GOT3 (cell line): ENCODE measurements around the gene TUBA4A.
"Not testable (repeated sequence)": the region's sequence is repeated elsewhere in the genome, so short reads cannot be mapped to it uniquely, and the experiment has no call there.

Source experiments
- DNase-seq: peaks from one replicate; lab custom pipeline; 2025; ENCODE audit warnings: mixed read lengths; lab: John Stamatoyannopoulos, UW

Gene TUBA4A

DNA sequence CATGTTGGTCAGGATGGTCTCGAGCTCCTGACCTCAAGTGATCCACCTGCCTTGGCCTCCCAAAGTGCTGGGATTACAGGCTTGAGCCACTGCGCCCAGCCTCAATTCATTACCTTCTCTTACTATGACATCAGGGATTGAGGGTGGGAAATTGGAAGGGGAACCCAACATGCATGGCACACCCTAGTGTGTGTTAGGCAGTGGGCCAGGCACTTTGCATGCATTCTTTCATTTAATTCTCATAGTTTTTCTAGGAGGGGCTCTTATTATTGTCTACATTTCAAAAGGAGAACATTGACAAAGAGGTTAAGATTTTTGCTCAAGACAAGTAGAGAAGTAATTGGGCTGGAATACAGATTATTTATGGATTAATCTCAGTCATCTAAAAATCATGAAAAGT is 14.6 kb upstream of the TUBA4A start:
- no peak for DNase-seq

GRCh38 chr2:219266886-219267285 is 13.2 kb upstream of the TUBA4A start:
- DNase-seq: no peak

DNA sequence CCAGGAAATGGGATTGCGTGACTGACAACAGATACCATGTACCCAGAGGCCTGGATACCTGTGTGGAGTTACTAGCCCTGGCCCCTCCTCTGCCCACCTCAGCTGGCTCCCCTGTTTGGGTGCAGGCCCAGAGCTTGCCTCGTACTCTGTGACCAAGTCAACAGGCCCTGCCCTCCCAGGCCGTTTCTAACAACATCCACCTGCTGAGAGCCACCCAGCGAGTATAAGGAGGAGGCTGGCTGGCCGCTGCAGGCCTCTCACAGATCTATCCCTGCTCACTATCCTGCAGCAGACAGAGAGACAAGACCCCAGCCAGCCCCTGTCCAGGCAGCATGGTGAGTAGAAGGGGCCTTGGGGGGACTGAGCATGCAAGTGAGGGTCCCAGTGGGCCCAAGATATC is 12.5 kb upstream of the TUBA4A start:
- DNase-seq: no peak

DNA sequence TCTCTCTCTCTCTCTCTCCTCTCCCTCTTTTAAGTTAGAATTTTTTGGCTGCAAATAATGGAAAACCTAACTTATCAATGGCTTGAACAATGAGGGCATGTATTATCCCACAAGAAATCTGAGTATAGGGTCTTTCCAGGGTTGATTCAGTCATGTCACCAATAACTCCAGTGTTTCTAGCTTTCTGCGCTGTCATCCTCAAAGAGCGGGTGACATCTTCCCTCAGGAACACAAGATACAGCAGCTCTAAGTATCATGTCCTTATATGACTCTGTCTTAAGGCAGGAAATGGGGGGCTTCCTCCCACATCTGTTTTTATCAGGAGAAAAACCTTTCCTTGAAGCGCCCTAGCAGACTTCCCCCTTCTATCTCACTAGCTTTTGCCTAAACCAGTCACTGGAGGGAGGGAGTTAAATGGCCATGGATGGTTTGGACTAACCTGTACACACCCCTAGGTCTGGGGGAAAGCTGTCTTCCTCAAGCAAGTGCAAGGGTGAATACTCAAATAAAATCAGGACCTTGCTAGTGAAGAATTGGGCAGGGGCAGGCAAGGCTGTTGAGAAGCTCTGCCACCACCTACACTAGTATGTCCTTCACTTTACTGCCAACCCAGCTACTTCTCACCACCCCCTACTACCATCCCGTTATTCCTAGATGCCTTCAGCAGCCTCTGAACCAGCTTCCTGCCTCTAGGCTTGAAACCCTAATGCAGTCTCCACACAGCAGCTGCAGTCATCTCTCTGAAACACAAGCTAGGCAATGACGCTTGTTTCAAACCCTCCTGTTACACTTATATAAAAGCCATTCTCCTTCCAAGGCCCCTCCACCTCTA is 7.5 kb upstream of the TUBA4A start:
- DNase-seq: no peak

- not testable (repeated sequence) for DNase-seq
These were observed 5.2 kb upstream of the TUBA4A start for GRCh38 chr2:219258942-219259341.

DNA sequence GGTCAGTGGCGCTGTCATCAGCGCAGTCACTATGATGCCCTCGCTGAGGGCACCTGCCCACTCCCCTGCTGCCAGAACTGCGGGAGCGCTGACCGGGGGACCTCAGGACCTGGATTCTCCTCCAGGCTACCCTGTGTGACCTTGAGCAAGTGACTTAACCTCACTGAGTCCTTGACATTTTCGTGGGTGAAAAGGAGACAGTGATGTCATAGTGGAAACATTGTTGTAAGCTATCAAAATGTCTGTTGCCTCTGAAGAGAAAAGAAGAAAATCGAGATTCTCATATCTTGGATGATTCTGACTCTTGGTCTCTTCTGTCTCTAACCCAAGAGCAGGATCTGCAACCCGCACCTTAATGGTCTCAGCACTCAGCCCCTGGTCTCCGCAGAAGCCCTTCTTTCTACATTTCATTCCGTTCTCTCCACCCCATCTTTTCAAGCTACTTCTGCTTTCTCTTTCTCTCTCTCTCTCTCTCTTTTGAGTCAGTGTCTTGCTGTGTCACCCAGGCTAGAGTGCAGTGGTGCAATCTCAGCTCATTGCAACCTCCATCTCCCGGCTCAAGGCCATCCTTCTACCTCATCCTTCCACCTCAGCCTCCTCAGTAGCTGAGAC is 978 bp upstream of the TUBA4A start:
- DNase-seq: no peak

DNA sequence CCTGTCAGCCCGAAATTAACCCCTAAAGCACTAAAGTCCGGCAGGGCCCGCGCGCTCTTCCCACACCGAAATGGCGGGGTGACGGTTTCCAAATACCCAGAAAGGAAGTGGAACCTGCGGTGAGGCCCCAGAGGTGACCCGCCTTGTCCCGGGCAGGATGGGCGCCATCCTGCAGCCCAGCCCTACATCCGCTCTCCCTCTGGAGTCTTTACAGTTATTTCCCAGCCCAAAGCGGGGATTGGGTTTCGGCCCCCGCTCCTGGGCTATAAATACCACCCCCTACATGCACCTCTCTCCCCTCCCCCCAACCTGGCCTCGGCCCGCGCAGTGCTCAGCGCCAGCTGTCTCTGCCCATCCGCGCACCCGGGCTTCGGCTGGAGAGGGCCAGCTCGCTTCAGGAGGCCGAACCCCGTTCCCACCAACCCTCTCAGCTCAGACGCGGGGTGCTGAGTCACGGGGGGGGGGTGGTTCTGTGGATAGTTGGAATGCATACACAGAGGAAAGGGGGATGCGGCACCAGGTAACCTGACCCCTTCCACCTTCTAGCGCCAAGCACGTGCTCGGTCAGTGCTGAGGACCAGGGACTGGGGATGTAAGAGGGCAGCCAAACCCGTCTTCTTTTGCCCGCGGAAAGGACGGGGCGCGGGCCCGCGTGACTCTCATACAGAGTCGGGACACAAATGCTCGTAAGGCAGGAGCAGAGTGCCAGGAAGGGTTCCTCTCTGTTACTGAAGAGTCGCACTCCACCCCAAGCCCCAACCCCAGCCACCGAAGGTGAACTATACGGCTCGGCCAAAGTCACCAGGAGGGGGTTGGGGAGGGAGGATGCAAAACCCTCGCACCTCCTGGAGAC is 592 bp downstream of the TUBA4A start, which contains the start of gene TUBA4B:
Gene TUBA4B (plus strand): TSS at position 344 of the 853 bp plus-strand sequence. CDS start 165 bp downstream, at position 509.
- no peak for DNase-seq

GRCh38 chr2:219252570-219252899 is 1.2 kb downstream of the TUBA4A start:
- DNase-seq: no peak

DNA sequence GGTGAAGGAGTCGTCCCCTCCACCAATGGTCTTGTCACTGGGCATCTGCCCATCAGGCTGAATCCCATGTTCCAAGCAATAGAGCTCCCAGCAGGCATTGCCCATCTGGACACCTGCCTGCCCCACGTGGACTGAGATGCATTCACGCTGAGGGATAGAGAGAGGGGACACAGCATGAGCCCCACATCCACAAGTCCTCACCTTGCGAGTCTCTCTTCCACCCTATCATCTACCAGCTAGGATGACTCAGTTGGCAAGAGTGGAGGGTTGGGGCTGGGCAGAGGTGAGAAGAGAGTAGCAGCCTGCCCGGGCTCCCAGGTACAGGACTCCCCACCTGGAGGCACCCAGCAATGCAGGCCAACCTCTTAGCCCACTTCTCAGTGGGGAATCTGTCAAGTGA is 1.6 kb downstream of the TUBA4A start:
- no peak for DNase-seq

DNA sequence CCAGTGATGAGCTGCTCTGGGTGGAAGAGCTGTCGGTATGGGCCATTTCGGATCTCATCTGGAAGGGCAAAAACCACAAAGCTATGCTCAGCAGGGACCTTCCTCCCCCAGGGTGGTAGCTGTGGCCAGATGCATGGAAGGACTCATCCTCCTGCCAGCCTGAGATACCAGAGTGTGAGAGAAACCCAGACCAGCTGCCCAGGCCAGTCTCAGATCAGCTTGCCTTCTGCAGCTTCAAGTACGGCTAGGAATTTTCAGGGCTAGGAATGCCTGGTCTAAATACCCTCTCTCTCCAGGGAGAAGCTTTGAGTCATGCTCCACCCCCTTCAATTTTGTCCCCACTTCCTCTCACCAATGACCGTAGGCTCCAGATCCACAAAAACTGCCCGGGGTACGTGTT is 2.1 kb downstream of the TUBA4A start:
- DNase-seq: no peak

DNA sequence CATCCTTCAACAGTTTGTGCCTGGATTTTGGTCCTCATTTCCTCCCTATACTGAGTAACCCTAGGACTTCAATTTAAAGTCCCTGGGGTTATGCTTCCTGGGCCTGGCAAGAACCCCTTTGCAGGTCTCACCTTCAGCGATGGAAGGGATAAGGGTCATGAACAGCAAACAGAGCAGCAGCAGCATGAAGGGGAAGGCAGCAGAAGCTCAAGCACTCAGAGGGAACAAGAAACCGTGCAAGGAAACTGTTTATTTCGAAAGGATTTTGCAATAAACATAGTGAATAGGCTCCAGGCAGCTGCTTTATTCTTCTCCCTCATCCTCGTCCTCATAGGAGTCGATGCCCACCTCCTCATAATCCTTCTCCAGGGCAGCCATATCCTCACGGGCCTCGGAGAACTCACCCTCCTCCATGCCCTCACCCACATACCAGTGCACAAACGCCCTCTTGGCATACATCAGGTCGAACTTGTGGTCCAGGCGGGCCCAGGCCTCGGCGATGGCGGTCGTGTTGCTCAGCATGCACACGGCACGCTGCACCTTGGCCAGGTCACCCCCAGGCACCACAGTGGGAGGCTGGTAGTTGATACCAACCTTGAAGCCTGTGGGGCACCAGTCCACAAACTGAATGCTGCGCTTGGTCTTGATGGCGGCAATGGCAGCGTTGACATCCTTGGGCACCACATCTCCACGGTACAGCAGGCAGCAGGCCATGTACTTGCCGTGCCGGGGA is 3.5 kb downstream of the TUBA4A start:
- DNase-seq: no peak

GRCh38 chr2:219249203-219249980 is 4.3 kb downstream of the TUBA4A start:
- DNase-seq: peak; percentile 60

- no peak for DNase-seq
These were observed 4.9 kb downstream of the TUBA4A start for GRCh38 chr2:219248845-219249202.

DNA sequence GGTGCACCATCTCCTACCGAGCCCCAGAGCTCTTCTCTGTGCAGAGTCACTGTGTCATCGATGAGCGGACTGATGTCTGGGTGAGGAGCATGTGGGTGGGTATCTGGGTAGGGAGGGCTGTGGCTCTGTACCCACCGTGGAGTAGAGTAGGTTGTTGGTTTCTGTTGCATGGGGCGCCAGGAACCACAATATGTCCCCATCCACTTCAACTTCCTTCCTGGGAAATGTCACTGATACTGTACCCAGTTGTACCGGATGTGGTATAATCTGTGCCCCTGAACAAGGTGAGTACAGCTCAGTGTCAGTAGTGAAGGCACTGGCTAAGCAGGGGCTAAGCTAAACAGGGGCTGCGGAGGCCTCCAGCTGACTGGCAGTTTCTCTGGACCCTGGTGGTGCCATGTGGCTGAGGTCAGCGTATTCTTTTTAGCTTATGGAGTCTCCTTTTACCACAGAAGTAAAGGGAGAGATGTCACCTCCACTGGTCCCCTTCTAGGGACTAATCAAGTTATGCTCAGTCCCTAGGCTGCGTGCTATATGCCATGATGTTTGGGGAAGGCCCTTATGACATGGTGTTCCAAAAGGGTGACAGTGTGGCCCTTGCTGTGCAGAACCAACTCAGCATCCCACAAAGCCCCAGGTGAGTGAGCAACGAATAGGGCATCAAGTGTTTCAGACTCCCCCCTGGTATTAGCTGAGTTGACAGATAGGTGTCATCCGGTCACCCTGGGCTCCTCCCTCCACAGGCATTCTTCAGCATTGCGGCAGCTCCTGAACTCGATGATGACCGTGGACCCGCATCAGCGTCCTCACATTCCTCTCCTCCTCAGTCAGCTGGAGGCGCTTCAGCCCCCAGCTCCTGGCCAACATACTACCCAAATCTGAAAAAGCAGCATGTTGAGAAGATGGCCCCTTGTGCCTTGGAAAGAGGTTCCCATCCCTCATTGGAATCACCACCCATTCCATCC is 5.8 kb downstream of the TUBA4A start:
- DNase-seq: no peak

DNA sequence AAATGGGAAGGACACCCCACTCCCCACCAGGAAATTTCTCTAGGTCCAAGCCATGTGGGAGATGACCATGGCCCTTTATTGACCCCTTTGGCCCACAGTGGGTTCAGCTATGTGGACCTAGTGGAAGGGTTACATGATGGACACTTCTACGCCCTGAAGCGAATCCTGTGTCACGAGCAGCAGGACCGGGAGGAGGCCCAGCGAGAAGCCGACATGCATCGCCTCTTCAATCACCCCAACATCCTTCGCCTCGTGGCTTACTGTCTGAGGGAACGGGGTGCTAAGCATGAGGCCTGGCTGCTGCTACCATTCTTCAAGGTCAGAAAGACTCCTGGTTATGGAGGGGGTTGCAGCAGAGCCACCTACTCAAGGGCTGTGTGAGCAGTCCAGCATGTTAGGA is 7.2 kb downstream of the TUBA4A start:
- no peak for DNase-seq

- DNase-seq: no peak
These were observed 7.9 kb downstream of the TUBA4A start for GRCh38 chr2:219245899-219246230.

DNA sequence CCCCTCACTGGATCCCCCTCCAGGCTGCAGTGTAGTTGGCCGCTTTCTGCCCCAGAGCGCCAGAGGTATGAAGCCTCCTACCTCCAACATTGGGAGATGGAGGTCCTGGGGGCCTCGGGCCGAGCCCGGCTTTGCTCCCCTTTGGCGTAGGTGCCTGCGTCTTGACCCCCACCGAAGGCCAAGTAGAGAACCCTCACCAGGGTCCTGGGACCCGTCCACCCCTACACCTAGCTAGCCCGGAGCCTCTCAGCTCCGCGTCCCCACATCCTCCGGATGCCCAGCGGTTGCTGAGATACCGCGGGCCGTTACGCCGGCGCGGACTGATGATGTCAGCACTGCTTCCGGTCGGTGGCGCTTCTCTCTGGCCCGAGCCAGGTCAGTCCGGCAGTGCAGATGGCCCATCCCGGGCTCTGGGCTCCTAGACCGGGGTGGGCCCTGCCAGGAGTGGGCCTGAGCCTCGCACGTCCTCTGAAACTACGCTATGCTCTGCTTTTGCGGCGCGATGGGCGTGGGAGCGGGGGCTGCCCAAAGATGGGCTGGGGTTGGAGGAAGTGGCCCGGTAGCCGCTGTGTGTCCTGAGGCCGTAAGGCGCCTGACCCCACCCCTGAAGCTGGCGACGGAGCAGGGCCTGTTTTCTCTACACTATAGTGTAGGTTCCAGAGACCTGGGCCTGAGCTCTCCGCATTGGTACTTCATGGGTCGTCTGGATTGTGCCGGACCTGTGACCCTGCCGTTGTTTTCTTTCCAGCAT is 8.4 kb downstream of the TUBA4A start, which contains the start of the genes GLB1L and STK16:
Gene GLB1L (minus strand): TSS at position 297 of the 751 bp plus-strand sequence. CDS start 1,871 bp downstream, outside the sequence.
Gene STK16 (plus strand): TSS at position 332 of the 751 bp plus-strand sequence. CDS start 521 bp downstream, outside the sequence.
- peak; percentile 74 for DNase-seq

DNA sequence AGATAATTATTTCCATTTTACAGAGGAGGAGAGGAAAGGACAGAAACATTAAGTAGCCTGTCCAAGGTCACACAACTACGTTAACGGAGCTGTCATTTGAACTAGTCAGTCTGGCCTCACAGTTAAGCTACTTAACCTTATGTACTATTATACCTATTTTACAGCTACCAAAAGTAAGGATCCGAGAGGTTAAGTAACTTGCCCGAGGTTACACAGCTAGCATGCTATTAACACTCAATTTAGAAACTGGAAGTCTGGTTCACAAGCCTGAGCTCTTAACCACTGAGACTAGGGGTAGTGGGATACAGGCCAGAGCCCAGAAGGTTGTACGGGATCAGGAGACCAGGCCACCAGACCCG is 8.9 kb downstream of the TUBA4A start:
- no peak for DNase-seq

DNA sequence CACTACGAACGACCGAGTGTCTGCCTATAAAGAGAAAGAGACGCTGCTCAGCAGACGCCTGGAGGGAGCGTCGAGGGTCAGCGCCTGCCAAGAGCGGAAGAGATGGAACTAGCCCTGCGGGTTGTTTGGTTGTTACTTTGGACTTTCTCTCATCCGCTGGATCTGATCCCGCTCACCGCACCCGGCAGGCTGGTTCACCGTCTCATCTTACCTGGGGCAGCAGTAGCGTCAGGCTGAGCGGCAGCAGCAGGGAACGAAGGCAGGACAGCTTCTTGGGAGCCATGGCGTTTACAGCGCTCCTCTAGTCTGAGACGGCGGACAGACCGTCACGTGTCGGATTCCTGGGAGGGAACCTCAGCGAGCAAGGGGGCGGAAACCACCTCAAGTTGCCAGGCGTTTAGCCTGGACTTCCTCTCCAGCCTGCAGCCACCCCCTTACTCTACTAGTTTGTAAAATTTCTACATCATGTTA is 10.4 kb downstream of the TUBA4A start:
- no peak for DNase-seq
